Nephron progenitor cell (in vitro differentiated cells): ENCODE results near the gene MYLK.

Experiments
- DNase-seq: peaks from one replicate; pipeline ENCODE4 v3.0.0; 2021
- H3K27ac Mint-ChIP-seq: 2 replicates; pipeline ENCODE4 v1.8.0; 2021; ENCODE audit warnings: mild to moderate bottlenecking, moderate library complexity, mixed read lengths
- H3K27me3 Mint-ChIP-seq: 2 replicates; pipeline ENCODE4 v1.8.0; 2021; ENCODE audit warnings: mild to moderate bottlenecking, low read depth, mixed read lengths; ENCODE audit not compliant: poor library complexity
- H3K36me3 Mint-ChIP-seq: 2 replicates; pipeline ENCODE4 v1.8.0; 2021; ENCODE audit warnings: low read depth, mixed read lengths
- H3K4me1 Mint-ChIP-seq: 2 replicates; pipeline ENCODE4 v1.8.0; 2021; ENCODE audit warnings: mixed read lengths
- H3K4me3 Mint-ChIP-seq: 2 replicates; pipeline ENCODE4 v1.8.0; 2021; ENCODE audit warnings: mild to moderate bottlenecking, moderate library complexity, mixed read lengths
- H3K9me3 Mint-ChIP-seq: 2 replicates; pipeline ENCODE4 v1.8.0; 2021; ENCODE audit warnings: mild to moderate bottlenecking, moderate library complexity, mixed read lengths
- CTCF ChIP-seq: fragments of 200-600 bp; sonication (generic); IDR thresholded peaks from 2 replicates; pipeline ENCODE4 v1.5.0; 2021; ENCODE audit warnings: antibody characterized with exemption

Gene MYLK

DNA sequence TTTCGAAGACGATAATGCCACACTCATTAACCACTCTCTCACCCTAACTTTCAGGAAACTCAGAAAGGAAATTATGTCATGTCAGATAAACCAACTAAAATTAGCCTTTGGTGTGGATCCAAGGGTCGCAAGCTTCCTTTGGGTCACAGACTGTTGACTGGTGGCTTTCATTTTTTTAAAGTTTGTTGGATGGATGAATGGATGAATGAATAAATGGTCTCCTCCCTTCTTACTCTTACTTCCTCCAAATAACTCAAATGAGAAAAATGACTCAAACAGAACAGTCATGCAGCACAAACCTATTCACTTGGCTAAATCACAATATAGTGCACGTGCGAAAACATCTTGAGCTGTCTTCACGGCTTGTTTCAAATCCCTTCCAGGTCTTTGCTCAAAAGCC is 216.3 kb downstream of the MYLK start:
- no peaks in the 10 kb centered on the region for H3K9me3 Mint-ChIP-seq
- no peak overlapping the region for H3K27ac Mint-ChIP-seq
- H3K36me3 Mint-ChIP-seq = peaks cover 6% of the 10 kb centered on the region
- no peak overlapping the region for H3K4me3 Mint-ChIP-seq
- peaks cover 5% of the 10 kb centered on the region for H3K27me3 Mint-ChIP-seq
- peaks cover 5% of the 10 kb centered on the region for H3K4me1 Mint-ChIP-seq
- DNase-seq = no peak
- TF ChIP-seq CTCF = no peak

DNA sequence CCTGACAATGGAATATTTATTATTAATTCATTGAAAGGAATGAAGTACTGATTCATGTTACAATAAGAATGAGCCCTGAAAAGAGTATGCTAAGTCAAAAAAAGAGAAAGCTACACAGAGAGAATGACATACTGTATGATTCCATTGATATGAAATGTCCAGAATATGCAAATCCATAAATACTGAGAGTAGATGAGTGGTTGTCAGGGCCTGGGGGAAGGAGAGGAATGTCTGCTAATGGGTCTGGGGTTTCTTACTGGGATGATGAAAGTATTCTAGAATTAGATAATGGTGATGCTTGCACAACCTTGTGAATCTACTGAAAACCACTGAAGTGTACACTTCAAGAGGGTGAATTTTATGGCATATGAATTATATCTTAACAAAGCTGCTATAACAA is 219.4 kb downstream of the MYLK start:
- DNase-seq = no peak
- H3K27ac Mint-ChIP-seq = no peak overlapping the region
- H3K4me1 Mint-ChIP-seq = peaks cover 29% of the 10 kb centered on the region
- no peak for TF ChIP-seq CTCF
- no peaks in the 10 kb centered on the region for H3K27me3 Mint-ChIP-seq
- H3K4me3 Mint-ChIP-seq = no peak overlapping the region
- peaks cover 6% of the 10 kb centered on the region for H3K36me3 Mint-ChIP-seq
- H3K9me3 Mint-ChIP-seq = no peaks in the 10 kb centered on the region

- Mint-ChIP-seq H3K4me1 (peaks cover 29% of the 10 kb centered on the region), H3K27ac (no peak overlapping the region), H3K36me3 (peaks cover 6% of the 10 kb centered on the region), H3K4me3 (no peak overlapping the region), H3K27me3 (no peaks in the 10 kb centered on the region), H3K9me3 (no peaks in the 10 kb centered on the region)
- DNase-seq = no peak
- TF ChIP-seq CTCF = no peak
Measured at GRCh38 chr3:123663977-123664376, 220.2 kb downstream of the MYLK start.

- H3K36me3 Mint-ChIP-seq = peaks cover 8% of the 10 kb centered on the region
- H3K4me3 Mint-ChIP-seq = no peak overlapping the region
- no peak overlapping the region for H3K27ac Mint-ChIP-seq
- no peak for TF ChIP-seq CTCF
- peaks cover 29% of the 10 kb centered on the region for H3K4me1 Mint-ChIP-seq
- H3K9me3 Mint-ChIP-seq = peaks cover 3% of the 10 kb centered on the region
- DNase-seq = no peak
- no peaks in the 10 kb centered on the region for H3K27me3 Mint-ChIP-seq
Measured at GRCh38 chr3:123661973-123662372, 222.2 kb downstream of the MYLK start.

DNA sequence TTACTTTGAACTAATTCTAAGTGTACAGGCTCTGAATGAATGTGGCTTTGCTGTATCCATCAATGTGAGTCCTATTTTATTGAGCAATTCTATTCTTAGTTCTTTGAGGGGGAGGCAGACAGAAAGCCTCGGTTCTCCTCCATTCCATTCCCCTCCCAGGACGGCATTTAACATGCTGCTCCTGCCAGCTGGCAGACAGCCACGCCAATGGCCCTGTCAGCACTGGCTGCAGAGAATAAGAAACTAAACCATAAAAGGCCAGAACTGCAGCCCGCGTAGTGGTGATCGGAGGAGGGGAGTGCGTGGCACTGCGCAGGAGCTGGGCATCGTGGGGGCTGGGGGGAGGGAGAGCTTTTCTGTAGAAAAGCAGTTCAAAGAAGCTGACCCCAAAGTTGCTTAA is 223.2 kb downstream of the MYLK start:
- H3K27me3 Mint-ChIP-seq = no peaks in the 10 kb centered on the region
- H3K36me3 Mint-ChIP-seq = peaks cover 19% of the 10 kb centered on the region
- peaks cover 3% of the 10 kb centered on the region for H3K9me3 Mint-ChIP-seq
- H3K4me3 Mint-ChIP-seq = no peak overlapping the region
- no peak for TF ChIP-seq CTCF
- no peak for DNase-seq
- H3K4me1 Mint-ChIP-seq = peaks cover 36% of the 10 kb centered on the region
- H3K27ac Mint-ChIP-seq = no peak overlapping the region

DNA sequence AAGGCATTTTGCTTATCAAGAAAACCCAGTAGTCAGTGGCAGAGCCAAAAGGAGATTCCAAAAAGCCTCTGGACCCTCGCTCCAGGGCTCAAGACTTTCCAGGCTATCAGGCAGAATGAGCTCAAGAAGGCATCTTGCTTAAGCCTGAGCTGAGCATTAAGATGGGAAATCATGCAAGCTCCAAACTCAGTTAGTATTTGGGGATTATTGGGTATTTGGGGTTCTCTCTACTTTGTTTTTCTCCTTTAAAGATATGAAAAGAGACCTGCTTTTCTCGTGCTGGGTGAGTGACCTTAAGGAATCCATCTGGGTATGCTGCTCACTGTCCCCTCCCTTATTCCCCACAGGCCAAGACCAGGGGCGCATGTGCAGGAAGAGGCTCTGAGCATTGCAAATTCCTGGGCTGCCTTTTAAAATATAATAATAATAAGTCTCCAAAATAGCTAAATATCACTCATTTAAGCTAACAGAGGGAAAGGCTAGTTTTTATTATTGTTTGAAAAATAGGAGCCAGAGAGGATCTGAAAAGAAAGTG is 223.9 kb downstream of the MYLK start:
- TF ChIP-seq CTCF = no peak
- H3K27me3 Mint-ChIP-seq = no peaks in the 10 kb centered on the region
- no peak overlapping the region for H3K4me3 Mint-ChIP-seq
- H3K9me3 Mint-ChIP-seq = peaks cover 3% of the 10 kb centered on the region
- H3K36me3 Mint-ChIP-seq = peaks cover 19% of the 10 kb centered on the region
- peaks cover 43% of the 10 kb centered on the region for H3K4me1 Mint-ChIP-seq
- no peak for DNase-seq
- no peak overlapping the region for H3K27ac Mint-ChIP-seq
